ENCODE results near the gene QARS1. TPM values are rescaled to one million over a fixed set of nuclear protein-coding genes. Genes with fewer than 3 reads are reported as not detected.

QARS1 gene
- total RNA-seq, 2 donors from 2014 or later, result 371 to 374 TPM

GRCh38 chr3:49131576-49131975 is 27.0 kb upstream of the QARS1 start:
- H3K27ac ChIP-seq, result no peak overlapping the region

DNA sequence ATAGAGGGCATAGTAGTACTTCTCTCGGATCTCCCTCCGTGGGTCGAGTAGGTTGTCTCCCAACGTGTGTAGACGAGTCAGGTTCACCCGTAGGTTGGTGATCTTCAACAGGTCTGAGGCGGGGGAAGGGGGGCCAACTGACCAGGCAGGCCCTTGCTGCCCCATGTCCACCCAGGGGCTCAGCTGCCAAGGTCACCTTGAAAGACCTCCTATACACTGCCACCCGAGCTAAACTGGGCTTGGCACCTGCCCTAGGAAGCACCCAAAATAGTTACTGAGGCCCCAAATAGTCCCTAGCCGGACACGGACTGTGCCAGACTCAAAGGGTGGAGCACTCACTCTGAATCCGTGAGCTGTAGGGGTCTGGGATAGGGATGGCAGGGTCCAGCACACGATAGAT is 26.5 kb upstream of the QARS1 start:
- Histone ChIP-seq H3K9me3 (no peaks in the 10 kb centered on the region), H3K4me3 (no peak overlapping the region), H3K27ac (no peak overlapping the region), H3K27me3 (no peaks in the 10 kb centered on the region), H3K9ac (ENCODE audit: low read depth in 2 of 2, low read length in 2 of 2) (no peak overlapping the region), H3K36me3 (no peaks in the 10 kb centered on the region), H3K4me1 (peaks cover 8% of the 10 kb centered on the region)
- DNase-seq, result no peak
- intact Hi-C loops (cut with DNase I), result no loop called here
- TF ChIP-seq, protein P1, sequence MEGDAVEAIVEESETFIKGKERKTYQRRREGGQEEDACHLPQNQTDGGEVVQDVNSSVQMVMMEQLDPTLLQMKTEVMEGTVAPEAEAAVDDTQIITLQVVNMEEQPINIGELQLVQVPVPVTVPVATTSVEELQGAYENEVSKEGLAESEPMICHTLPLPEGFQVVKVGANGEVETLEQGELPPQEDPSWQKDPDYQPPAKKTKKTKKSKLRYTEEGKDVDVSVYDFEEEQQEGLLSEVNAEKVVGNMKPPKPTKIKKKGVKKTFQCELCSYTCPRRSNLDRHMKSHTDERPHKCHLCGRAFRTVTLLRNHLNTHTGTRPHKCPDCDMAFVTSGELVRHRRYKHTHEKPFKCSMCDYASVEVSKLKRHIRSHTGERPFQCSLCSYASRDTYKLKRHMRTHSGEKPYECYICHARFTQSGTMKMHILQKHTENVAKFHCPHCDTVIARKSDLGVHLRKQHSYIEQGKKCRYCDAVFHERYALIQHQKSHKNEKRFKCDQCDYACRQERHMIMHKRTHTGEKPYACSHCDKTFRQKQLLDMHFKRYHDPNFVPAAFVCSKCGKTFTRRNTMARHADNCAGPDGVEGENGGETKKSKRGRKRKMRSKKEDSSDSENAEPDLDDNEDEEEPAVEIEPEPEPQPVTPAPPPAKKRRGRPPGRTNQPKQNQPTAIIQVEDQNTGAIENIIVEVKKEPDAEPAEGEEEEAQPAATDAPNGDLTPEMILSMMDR (IDR thresholded peaks at IDR 0.05), result no peak

More at GRCh38 chr3:49131576-49131975, 27.0 kb upstream of the QARS1 start:
- H3K27me3 ChIP-seq, result no peaks in the 10 kb centered on the region
- peaks cover 8% of the 10 kb centered on the region for H3K4me1 ChIP-seq
- no peaks in the 10 kb centered on the region for H3K9me3 ChIP-seq
- H3K9ac ChIP-seq (ENCODE audit: low read depth in 2 of 2, low read length in 2 of 2), result peak overlapping the region; percentile 18 to 68
- TF ChIP-seq, protein P1 (IDR thresholded peaks at IDR 0.05), result no peak
- intact Hi-C loops (cut with DNase I), result no loop called here
- peak overlapping the region; percentile 51 for H3K4me3 ChIP-seq
- no peak for DNase-seq
- H3K36me3 ChIP-seq, result no peaks in the 10 kb centered on the region

- H3K36me3 ChIP-seq, result no peaks in the 10 kb centered on the region
- no peak overlapping the region for H3K27ac ChIP-seq
- H3K4me1 ChIP-seq, result no peaks in the 10 kb centered on the region
- no peak overlapping the region for H3K4me3 ChIP-seq
- H3K27me3 ChIP-seq, result no peaks in the 10 kb centered on the region
- no peak overlapping the region for H3K9ac ChIP-seq (ENCODE audit: low read depth in 2 of 2, low read length in 2 of 2)
- TF ChIP-seq, protein P1 (IDR thresholded peaks at IDR 0.05), result no peak
- DNase-seq, result no peak
- H3K9me3 ChIP-seq, result no peaks in the 10 kb centered on the region
- intact Hi-C loops (cut with DNase I), result no loop called here
Measured at GRCh38 chr3:49124991-49125670, 20.6 kb upstream of the QARS1 start.

- no peak overlapping the region for H3K9ac ChIP-seq (ENCODE audit: low read depth in 2 of 2, low read length in 2 of 2)
- H3K27me3 ChIP-seq, result no peaks in the 10 kb centered on the region
- peaks cover 8% of the 10 kb centered on the region for H3K4me1 ChIP-seq
- H3K36me3 ChIP-seq, result no peaks in the 10 kb centered on the region
- H3K27ac ChIP-seq, result no peak overlapping the region
- DNase-seq, result no peak
- no peaks in the 10 kb centered on the region for H3K9me3 ChIP-seq
- TF ChIP-seq, protein P1 (IDR thresholded peaks at IDR 0.05), result no peak
- no peak overlapping the region for H3K4me3 ChIP-seq
- intact Hi-C loops (cut with DNase I), result no loop called here
Measured at GRCh38 chr3:49124203-49124602, 19.6 kb upstream of the QARS1 start.

GRCh38 chr3:49123687-49124086 is 19.1 kb upstream of the QARS1 start:
- TF ChIP-seq, protein P1 (IDR thresholded peaks at IDR 0.05), result no peak
- H3K36me3 ChIP-seq, result no peaks in the 10 kb centered on the region
- H3K9ac ChIP-seq (ENCODE audit: low read depth in 2 of 2, low read length in 2 of 2), result no peak overlapping the region
- H3K9me3 ChIP-seq, result no peaks in the 10 kb centered on the region
- peaks cover 10% of the 10 kb centered on the region for H3K4me1 ChIP-seq
- no peaks in the 10 kb centered on the region for H3K27me3 ChIP-seq
- intact Hi-C loops (cut with DNase I), result no loop called here
- DNase-seq, result no peak
- no peak overlapping the region for H3K4me3 ChIP-seq
- no peak overlapping the region for H3K27ac ChIP-seq
